GM23248 (cell line): ENCODE results near the gene SSR2. TPM values are rescaled to one million over a fixed set of nuclear protein-coding genes. Genes with fewer than 3 reads are reported as not detected.
"Not testable (repeated sequence)": the region's sequence is repeated elsewhere in the genome, so short reads cannot be mapped to it uniquely, and the experiment has no call there.

ENCODE experiments used
- DNase-seq: peaks from one replicate; pipeline ENCODE4 v3.0.0-alpha.2; 2015
- H2AFZ ChIP-seq: fragments of 200-600 bp; sonication (generic); 2 replicates; pipeline ENCODE4 v1.6.1; 2016; ENCODE audit warnings: antibody characterized with exemption
- H3F3A ChIP-seq: fragments of 200-600 bp; sonication (generic); 2 replicates; pipeline ENCODE4 v1.6.1; 2016; ENCODE audit warnings: mild to moderate bottlenecking, antibody characterized with exemption, mixed run types; ENCODE audit not compliant: insufficient read depth
- H3K27ac ChIP-seq: fragments of 200-600 bp; sonication (generic); 2 replicates; pipeline ENCODE4 v1.5.1; 2016; ENCODE audit warnings: mild to moderate bottlenecking
- H3K27me3 ChIP-seq: fragments of 200-600 bp; sonication (generic); replicated peaks from 2 replicates; pipeline ENCODE4 v1.6.1; 2016; ENCODE audit warnings: mild to moderate bottlenecking; ENCODE audit not compliant: insufficient read depth
- H3K36me3 ChIP-seq: fragments of 200-600 bp; sonication (generic); 2 replicates; pipeline ENCODE4 v1.6.1; 2016; ENCODE audit warnings: low read depth, mild to moderate bottlenecking
- H3K4me1 ChIP-seq: fragments of 200-600 bp; sonication (generic); 2 replicates; pipeline ENCODE4 v1.6.1; 2016; ENCODE audit warnings: mild to moderate bottlenecking; ENCODE audit not compliant: insufficient read depth
- H3K4me2 ChIP-seq: fragments of 200-600 bp; sonication (generic); one replicate; pipeline ENCODE4 v1.6.1; 2016; ENCODE audit warnings: mild to moderate bottlenecking; ENCODE audit not compliant: unreplicated experiment
- H3K4me3 ChIP-seq: fragments of 200-600 bp; sonication (generic); 2 replicates; pipeline ENCODE4 v1.5.1; 2016; ENCODE audit warnings: mild to moderate bottlenecking
- H3K79me2 ChIP-seq: fragments of 200-600 bp; sonication (generic); 2 replicates; pipeline ENCODE4 v1.6.1; 2016; ENCODE audit warnings: mild to moderate bottlenecking; ENCODE audit not compliant: insufficient read depth
- H3K9ac ChIP-seq: fragments of 200-600 bp; sonication (generic); 2 replicates; pipeline ENCODE4 v1.6.1; 2016; ENCODE audit warnings: mild to moderate bottlenecking
- H3K9me2 ChIP-seq: fragments of 200-600 bp; sonication (generic); 2 replicates; pipeline ENCODE4 v1.6.1; 2016; ENCODE audit warnings: mixed run types, mild to moderate bottlenecking, moderate library complexity; ENCODE audit not compliant: insufficient read depth
- H3K9me3 ChIP-seq: fragments of 200-600 bp; sonication (generic); one replicate; pipeline ENCODE4 v1.6.1; 2017; ENCODE audit warnings: low read depth
- H4K20me1 ChIP-seq: fragments of 200-600 bp; sonication (generic); 2 replicates; pipeline ENCODE4 v1.6.0; 2016; ENCODE audit not compliant: insufficient read depth
- EZH2 ChIP-seq: fragments of 200-600 bp; sonication (generic); IDR thresholded peaks from 2 replicates; pipeline ENCODE4 v1.6.1; 2018; ENCODE audit warnings: antibody characterized with exemption, mild to moderate bottlenecking; ENCODE audit not compliant: insufficient read depth, poor library complexity, severe bottlenecking
- EZH2phosphoT487 ChIP-seq: fragments of 200-600 bp; sonication (generic); IDR thresholded peaks from 2 replicates; pipeline ENCODE4 v1.6.1; 2018; ENCODE audit warnings: antibody characterized with exemption, moderate library complexity, mild to moderate bottlenecking, low read depth; ENCODE audit not compliant: insufficient read depth
- WGBS, 2 experiments: methylation state at CpG; one replicate each; pipeline ENCODE4 v1.1.6; 2015 to 2017; ENCODE audit warnings: low lambda C conversion rate in 2 of 2, low coverage in 1 of 2; ENCODE audit errors: missing lambda C conversion rate in 2 of 2; 5-methylcytosine and 5-hydroxymethylcytosine counted together
- in situ Hi-C: fragments of 300-500 bp; cut with MboI; formaldehyde crosslinking; loops from 2 replicates; pipeline ENCODE4 v1.15.0; 2020
- polyA plus RNA-seq: library from polyadenylated mRNA; unstranded; fragments of >200 nt; fragmentation: Nextera tagmentation; extraction: Ambion mirVana; gene quantifications from 2 replicates; pipeline ENCODE4 v1.2.1, GENCODE V29; 2016
- total RNA-seq: library from RNA; depleted of rRNA; stranded (reverse); fragments of >200 nt; shearing (Covaris generic); gene quantifications from 2 replicates; pipeline ENCODE4 v1.2.3, GENCODE V29; 2014

The SSR2 gene
- total and polyA plus RNA-seq, 2 experiments from 2014 or later, result 318 to 695 TPM

- Histone ChIP-seq H3K4me1 (no peaks in the 10 kb centered on the region), H3F3A (no peaks in the 10 kb centered on the region), H2AFZ (no peak overlapping the region), H3K9ac (no peak overlapping the region), H3K9me2 (no peaks in the 10 kb centered on the region), H3K79me2 (peaks cover 10% of the 10 kb centered on the region), H3K4me3 (no peak overlapping the region), H3K36me3 (no peaks in the 10 kb centered on the region), H4K20me1 (no peaks in the 10 kb centered on the region), H3K27ac (no peak overlapping the region), H3K27me3 (no peaks in the 10 kb centered on the region), H3K4me2 (no peak overlapping the region), H3K9me3 (no peaks in the 10 kb centered on the region)
- DNase-seq, result no peak
- TF ChIP-seq EZH2phosphoT487 (no peak), EZH2 (no peak)
- 94 to 97% methylated on average over 3 of the region's 3 CpGs for WGBS, 2 experiments
- in situ Hi-C loops, result no loop called here
Observed at GRCh38 chr1:156048663-156049258, 28.0 kb upstream of the SSR2 start.

DNA sequence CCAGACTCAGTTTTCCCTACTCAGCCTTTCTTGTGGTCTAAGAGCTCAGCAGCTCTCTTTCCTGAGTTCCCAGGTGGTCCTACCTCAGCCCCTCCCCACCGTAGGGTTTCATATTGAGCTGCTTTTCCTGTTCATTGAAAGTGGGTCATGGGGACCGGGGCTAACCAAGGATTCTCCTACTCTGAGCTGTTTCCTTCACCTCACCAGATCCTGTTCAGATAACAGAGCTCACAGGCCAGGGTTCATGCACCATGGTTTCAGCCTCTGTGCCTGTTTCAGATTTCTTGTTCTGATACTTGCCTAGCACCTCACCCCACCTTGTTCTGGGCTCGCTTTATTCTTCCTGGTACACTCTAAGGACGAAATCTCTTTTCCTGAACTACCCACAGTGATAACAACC lies 24.3 kb upstream of the SSR2 start:
- H3K4me2 ChIP-seq, result no peak overlapping the region
- no peaks in the 10 kb centered on the region for H3K36me3 ChIP-seq
- H3K27me3 ChIP-seq, result no peaks in the 10 kb centered on the region
- no peak for DNase-seq
- no peak for TF ChIP-seq EZH2phosphoT487
- no peak for TF ChIP-seq EZH2
- no peak overlapping the region for H2AFZ ChIP-seq
- H3K9me3 ChIP-seq, result no peaks in the 10 kb centered on the region
- in situ Hi-C loops, result no loop called here
- WGBS, 2 experiments, result 98% methylated on average over 4 of the region's 4 CpGs
- peaks cover 11% of the 10 kb centered on the region; the same call in 1 of the 2 replicates for H3F3A ChIP-seq
- H3K4me1 ChIP-seq, result peaks cover 11% of the 10 kb centered on the region
- H3K79me2 ChIP-seq, result no peaks in the 10 kb centered on the region
- no peak overlapping the region for H3K4me3 ChIP-seq
- no peak overlapping the region for H3K9ac ChIP-seq
- no peak overlapping the region for H3K27ac ChIP-seq
- no peaks in the 10 kb centered on the region for H3K9me2 ChIP-seq
- H4K20me1 ChIP-seq, result no peaks in the 10 kb centered on the region

- Histone ChIP-seq H3K9me3 (no peaks in the 10 kb centered on the region), H3K27ac (no peak overlapping the region), H3K4me1 (peaks cover 11% of the 10 kb centered on the region), H3K4me2 (no peak overlapping the region), H3K9me2 (no peaks in the 10 kb centered on the region), H4K20me1 (no peaks in the 10 kb centered on the region), H2AFZ (no peak overlapping the region), H3K79me2 (no peaks in the 10 kb centered on the region), H3K36me3 (no peaks in the 10 kb centered on the region), H3F3A (peaks cover 11% of the 10 kb centered on the region; the same call in 1 of the 2 replicates), H3K9ac (no peak overlapping the region), H3K4me3 (no peak overlapping the region), H3K27me3 (no peaks in the 10 kb centered on the region)
- 84 to 88% methylated on average over 3 of the region's 3 CpGs for WGBS, 2 experiments
- in situ Hi-C loops, result no loop called here
- no peak for DNase-seq
- TF ChIP-seq EZH2phosphoT487 (no peak), EZH2 (no peak)
Observed at GRCh38 chr1:156042828-156043227, 22.1 kb upstream of the SSR2 start.

DNA sequence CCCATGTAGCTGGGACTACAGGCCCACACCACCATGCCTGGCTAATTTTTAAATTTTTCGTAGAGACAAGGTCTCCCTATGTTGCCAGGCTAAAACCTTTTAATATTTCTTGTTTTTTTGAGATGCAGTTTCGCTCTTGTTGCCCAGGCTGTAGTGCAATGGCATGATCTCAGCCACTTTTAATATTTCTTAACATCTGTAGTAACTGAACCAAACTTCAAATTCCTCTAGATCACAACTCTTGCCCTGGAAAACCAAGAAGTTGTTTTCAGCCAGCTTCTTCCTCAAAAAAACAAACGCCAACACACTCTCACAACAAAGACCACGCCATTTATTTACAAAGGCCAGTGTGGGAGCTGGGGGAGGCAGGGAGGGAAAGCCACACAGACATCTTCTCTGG lies 14.2 kb upstream of the SSR2 start:
- DNase-seq, H2AFZ ChIP-seq, H3K4me1 ChIP-seq, H3F3A ChIP-seq, H3K9me2 ChIP-seq, in situ Hi-C loops, H3K4me2 ChIP-seq, H3K9ac ChIP-seq, H3K27ac ChIP-seq, H4K20me1 ChIP-seq, H3K9me3 ChIP-seq, H3K4me3 ChIP-seq, H3K36me3 ChIP-seq, H3K79me2 ChIP-seq, H3K27me3 ChIP-seq: not testable (repeated sequence)
- 88 to 90% methylated on average over 4 of the region's 4 CpGs for WGBS, 2 experiments

DNA sequence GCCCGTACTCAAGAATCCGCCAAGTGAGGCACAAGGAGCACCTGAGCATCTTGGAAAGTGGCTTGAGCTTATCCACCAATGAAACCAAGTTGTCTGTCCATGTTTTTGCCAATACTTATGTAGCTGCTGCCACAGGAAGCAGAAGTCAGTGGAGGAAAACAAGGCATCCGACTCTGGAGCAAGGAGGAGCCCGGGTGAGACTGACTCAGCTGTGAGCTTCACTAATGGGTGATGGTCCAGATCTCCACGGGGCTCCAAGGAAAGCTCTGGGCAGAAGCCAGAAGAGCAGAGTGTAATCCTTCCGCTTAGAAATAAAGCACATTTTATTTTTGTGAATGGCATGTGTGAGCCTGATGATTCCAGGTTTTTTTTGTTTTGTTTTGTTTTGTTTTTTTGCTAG lies 12.3 kb upstream of the SSR2 start:
- no peaks in the 10 kb centered on the region for H3K27me3 ChIP-seq
- no peak overlapping the region for H3K4me3 ChIP-seq
- WGBS, 2 experiments, result 37 to 48% methylated on average over 6 of the region's 6 CpGs
- no peaks in the 10 kb centered on the region for H3K9me3 ChIP-seq
- H3K79me2 ChIP-seq, result no peaks in the 10 kb centered on the region
- no peaks in the 10 kb centered on the region for H3F3A ChIP-seq
- no peak overlapping the region for H3K4me2 ChIP-seq
- peak overlapping the region; percentile 57 for H2AFZ ChIP-seq
- H3K36me3 ChIP-seq, result no peaks in the 10 kb centered on the region
- in situ Hi-C loops, result no loop called here
- no peaks in the 10 kb centered on the region for H4K20me1 ChIP-seq
- no peak overlapping the region for H3K27ac ChIP-seq
- 0 out of 2 replicates have a peak, but pooled peaks cover 6% of the 10 kb centered on the region for H3K4me1 ChIP-seq
- TF ChIP-seq EZH2, result no peak
- no peak for TF ChIP-seq EZH2phosphoT487
- H3K9ac ChIP-seq, result no peak overlapping the region
- DNase-seq, result peak; percentile 63
- H3K9me2 ChIP-seq, result no peaks in the 10 kb centered on the region
